Measurements from ENCODE around the gene DUSP14. TPM values are rescaled to one million over a fixed set of nuclear protein-coding genes. Genes with fewer than 3 reads are reported as not detected.

DUSP14 gene
- total and polyA plus RNA-seq, 9 of the 15 experiments (the other 6 are each of a cell fraction or from before 2014, with no cell fraction given): 20.2 to 74.0 (median 31.8) TPM

- TF ChIP-seq MXD1 (CRISPR knock-in tag; IDR thresholded peaks at IDR 0.05; ENCODE audit: borderline replicate concordance, poor library complexity, severe bottlenecking) (no peak), CBX1 (IDR thresholded peaks at IDR 0.05; ENCODE audit: low read depth) (0 out of 2 replicates have a peak, but pooled peaks have one; percentile 14), MAX (CRISPR knock-in tag; IDR thresholded peaks at IDR 0.05) (peak; percentile 52; the same call in 1 of the 2 replicates), TCFL5 (CRISPR knock-in tag; conservative IDR thresholded peaks at IDR 0.05) (no peak), ZBTB11 (CRISPR knock-in tag; IDR thresholded peaks at IDR 0.05) (no peak), ZHX1 (conservative IDR thresholded peaks at IDR 0.05; ENCODE audit: low read length) (no peak), NR1H2 (CRISPR knock-in tag; IDR thresholded peaks at IDR 0.05) (no peak), KHSRP (IDR thresholded peaks at IDR 0.05) (no peak), REST (IDR thresholded peaks at IDR 0.05; ENCODE audit: borderline replicate concordance) (no peak; the same call in 1 of the 2 replicates), REST (CRISPR knock-in tag; IDR thresholded peaks at IDR 0.05; ENCODE audit: low read depth) (no peak), ZNF75A (CRISPR knock-in tag; IDR thresholded peaks at IDR 0.05) (no peak)
These were observed at the start of gene DUSP14 (continued) for GRCh38 chr17:37489197-37490001.
